WTC11 (cell line): Measurements from ENCODE around the gene BAG3. TPM values are rescaled to one million over a fixed set of nuclear protein-coding genes. Genes with fewer than 3 reads are reported as not detected.

Experiments
- ATAC-seq: fragments of 200-7000 bp; cut with Tn5 transposase; 2 replicates; pipeline ENCODE4 v1.10.0; 2021; ENCODE audit warnings: mild to moderate bottlenecking, moderate library complexity
- CTCF ChIA-PET: fragments of 300-600 bp; sonication (Branson Sonifier 250); formaldehyde crosslinking; loops from one replicate; lab custom pipeline; 2021; ENCODE audit warnings: antibody characterized with exemption; lab: Charles Lee
- POLR2A ChIA-PET: fragments of 350-600 bp; sonication (Branson Sonifier 250); formaldehyde crosslinking; loops from one replicate; lab custom pipeline; 2021; ENCODE audit warnings: antibody characterized with exemption; lab: Charles Lee
- DNase-seq: peaks from one replicate; pipeline ENCODE4 v3.0.0; 2021; ENCODE audit warnings: low spot score
- H3K27ac Mint-ChIP-seq: 2 replicates; pipeline ENCODE4 v1.8.0; 2021; ENCODE audit warnings: mixed read lengths
- H3K27me3 Mint-ChIP-seq: 2 replicates; pipeline ENCODE4 v1.8.0; 2021; ENCODE audit warnings: low read depth, mild to moderate bottlenecking, moderate library complexity, mixed read lengths
- H3K36me3 Mint-ChIP-seq: 2 replicates; pipeline ENCODE4 v1.8.0; 2021; ENCODE audit warnings: mixed read lengths
- H3K4me1 Mint-ChIP-seq: 2 replicates; pipeline ENCODE4 v1.8.0; 2022; ENCODE audit warnings: mixed read lengths
- H3K4me3 Mint-ChIP-seq: 2 replicates; pipeline ENCODE4 v1.8.0; 2021; ENCODE audit warnings: mild to moderate bottlenecking, moderate library complexity, mixed read lengths
- H3K9me3 Mint-ChIP-seq: 2 replicates; pipeline ENCODE4 v1.8.0; 2021; ENCODE audit warnings: mixed read lengths
- ATF1 ChIP-seq: sonication (generic); formaldehyde crosslinking; IDR thresholded peaks from 2 replicates; pipeline ENCODE4 v1.8.1; 2023; ENCODE audit warnings: mild to moderate bottlenecking, moderate library complexity, missing genetic modification reagents
- CBFB ChIP-seq: sonication (generic); formaldehyde crosslinking; IDR thresholded peaks from 2 replicates; pipeline ENCODE4 v1.8.1; 2022; ENCODE audit warnings: mild to moderate bottlenecking, low read depth, missing genetic modification reagents
- CREM ChIP-seq: sonication (generic); formaldehyde crosslinking; IDR thresholded peaks from 2 replicates; pipeline ENCODE4 v1.8.1; 2022; ENCODE audit warnings: mild to moderate bottlenecking, missing genetic modification reagents, moderate library complexity
- FOXP1 ChIP-seq: sonication (generic); formaldehyde crosslinking; IDR thresholded peaks from 2 replicates; pipeline ENCODE4 v1.8.0; 2022; ENCODE audit warnings: missing genetic modification reagents, mild to moderate bottlenecking, moderate library complexity, borderline replicate concordance
- GABPB1 ChIP-seq: sonication (generic); formaldehyde crosslinking; IDR thresholded peaks from 2 replicates; pipeline ENCODE4 v1.8.1; 2023; ENCODE audit warnings: mild to moderate bottlenecking, missing genetic modification reagents
- GRHL2 ChIP-seq: fragments of 250-450 bp; sonication (Bioruptor Pico); IDR thresholded peaks from 2 replicates; pipeline ENCODE4 v1.8.0; 2022; ENCODE audit warnings: mild to moderate bottlenecking, moderate library complexity; ENCODE audit not compliant: insufficient replicate concordance, severe bottlenecking
- GTF2I ChIP-seq: fragments of 250-450 bp; sonication (Bioruptor Pico); conservative IDR thresholded peaks from 2 replicates; pipeline ENCODE4 v1.4.0; 2021; ENCODE audit warnings: mild to moderate bottlenecking
- JAZF1 ChIP-seq: fragments of 250-450 bp; sonication (Bioruptor Pico); IDR thresholded peaks from 2 replicates; pipeline ENCODE4 v1.9.0; 2021; ENCODE audit warnings: moderate library complexity, mild to moderate bottlenecking, inconsistent platforms
- KAT7 ChIP-seq: sonication (generic); formaldehyde crosslinking; IDR thresholded peaks from 2 replicates; pipeline ENCODE4 v1.8.1; 2023; ENCODE audit warnings: missing genetic modification reagents, mild to moderate bottlenecking, borderline replicate concordance
- NFYB ChIP-seq: sonication (generic); formaldehyde crosslinking; conservative IDR thresholded peaks from 2 replicates; pipeline ENCODE4 v1.8.0; 2022; ENCODE audit warnings: low read depth, missing genetic modification reagents
- ZNF121 ChIP-seq: sonication (generic); formaldehyde crosslinking; IDR thresholded peaks from 2 replicates; pipeline ENCODE4 v1.8.0; 2023; ENCODE audit warnings: missing genetic modification reagents
- ZNF263 ChIP-seq: sonication (generic); formaldehyde crosslinking; IDR thresholded peaks from 2 replicates; pipeline ENCODE4 v1.8.1; 2022; ENCODE audit warnings: low read depth, mild to moderate bottlenecking, moderate library complexity, missing genetic modification reagents
- ZNF416 ChIP-seq: fragments of 250-450 bp; sonication (Bioruptor Pico); IDR thresholded peaks from 2 replicates; pipeline ENCODE4 v1.9.0; 2021; ENCODE audit warnings: mild to moderate bottlenecking, inconsistent platforms
- total RNA-seq: library from RNA; stranded (reverse); gene quantifications from 3 replicates; pipeline ENCODE4 v1.2.3, GENCODE V29; 2021
- TF ChIP-seq, protein P1 (sequence below): fragments of 250-450 bp; sonication (Bioruptor Pico); conservative IDR thresholded peaks from 2 replicates; pipeline ENCODE4 v1.9.0; 2021; ENCODE audit warnings: mild to moderate bottlenecking
- TF ChIP-seq, protein P2 (sequence below): sonication (generic); formaldehyde crosslinking; IDR thresholded peaks from 2 replicates; pipeline ENCODE4 v1.8.0; 2022; ENCODE audit warnings: mild to moderate bottlenecking, missing genetic modification reagents
- TF ChIP-seq, protein P3 (sequence below): sonication (generic); formaldehyde crosslinking; IDR thresholded peaks from 2 replicates; pipeline ENCODE4 v1.8.0; 2023; ENCODE audit warnings: mild to moderate bottlenecking, missing genetic modification reagents
- TF ChIP-seq, protein P4 (sequence below): sonication (generic); formaldehyde crosslinking; conservative IDR thresholded peaks from 2 replicates; pipeline ENCODE4 v1.8.1; 2022; ENCODE audit warnings: mild to moderate bottlenecking, missing genetic modification reagents
- TF ChIP-seq, protein P5 (sequence below): fragments of 250-450 bp; sonication (Bioruptor Pico); IDR thresholded peaks from 2 replicates; pipeline ENCODE4 v2.1.2; 2022; ENCODE audit warnings: mild to moderate bottlenecking, moderate library complexity
- TF ChIP-seq, protein P6 (sequence below): sonication (generic); formaldehyde crosslinking; IDR thresholded peaks from 2 replicates; pipeline ENCODE4 v1.8.1; 2022; ENCODE audit warnings: mild to moderate bottlenecking, missing genetic modification reagents, moderate library complexity, borderline replicate concordance
- TF ChIP-seq, protein P7 (sequence below): sonication (generic); formaldehyde crosslinking; IDR thresholded peaks from 2 replicates; pipeline ENCODE4 v1.8.1; 2022; ENCODE audit warnings: mild to moderate bottlenecking, moderate library complexity, missing genetic modification reagents
- TF ChIP-seq, protein P8 (sequence below): sonication (generic); formaldehyde crosslinking; IDR thresholded peaks from 2 replicates; pipeline ENCODE4 v1.8.1; 2022; ENCODE audit warnings: missing genetic modification reagents, borderline replicate concordance

BAG3 gene
- total RNA-seq, 1 experiment from 2014 or later: 15.7 TPM

DNA sequence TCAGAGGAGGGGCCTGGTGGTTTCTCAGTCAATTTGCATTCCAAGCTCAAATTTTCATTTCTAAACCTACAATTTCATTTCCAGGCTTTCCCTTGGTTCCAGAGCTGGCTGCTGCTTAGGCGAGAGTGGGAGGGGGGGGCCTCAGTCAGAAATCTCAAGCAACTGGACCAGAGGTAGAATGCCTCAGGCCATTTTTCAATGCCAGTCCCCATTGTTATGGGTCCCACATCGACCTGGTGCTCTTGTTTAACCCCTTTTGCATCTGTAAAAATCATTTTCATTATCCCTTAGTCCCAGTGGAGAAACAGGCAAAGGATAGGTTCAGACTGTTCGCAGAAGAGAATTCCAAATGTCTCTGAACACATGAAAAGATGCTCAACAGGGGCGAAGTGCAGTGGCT is 13.5 kb upstream of the BAG3 start (continued):
- TF ChIP-seq, protein P1, sequence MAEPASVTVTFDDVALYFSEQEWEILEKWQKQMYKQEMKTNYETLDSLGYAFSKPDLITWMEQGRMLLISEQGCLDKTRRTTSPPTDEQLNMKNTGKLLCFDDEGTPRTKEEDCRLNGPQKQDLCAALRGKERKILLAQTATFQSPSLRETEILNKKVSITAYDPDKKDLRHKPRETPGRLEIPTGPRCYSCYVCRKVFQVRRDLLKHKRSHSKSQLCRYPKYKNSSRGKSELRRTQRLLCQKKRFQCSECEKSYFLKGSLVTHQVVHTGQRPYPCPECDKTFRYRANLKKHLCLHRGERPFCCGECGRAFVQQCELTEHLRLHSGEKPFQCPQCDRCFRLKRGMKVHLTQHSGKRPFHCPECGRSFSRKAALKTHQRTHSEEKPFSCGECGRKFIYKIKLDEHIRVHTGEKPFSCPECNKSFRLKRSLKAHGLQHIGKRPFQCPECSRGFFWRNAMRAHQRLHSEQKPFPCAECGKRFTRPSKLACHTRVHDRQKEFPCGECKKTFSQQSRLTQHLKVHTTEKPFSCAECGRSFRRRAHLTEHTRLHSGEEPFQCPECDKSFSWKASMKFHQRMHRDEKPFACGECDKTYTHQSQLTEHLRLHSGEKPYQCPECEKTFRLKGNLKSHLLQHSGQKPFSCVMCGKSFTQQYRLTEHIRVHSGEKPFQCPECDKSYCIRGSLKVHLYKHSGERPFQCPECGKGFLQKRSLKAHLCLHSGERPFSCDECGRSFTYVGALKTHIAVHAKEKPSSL: no peak
- TF ChIP-seq CREM (no peak), GTF2I (CRISPR knock-in tag) (no peak), ZNF416 (CRISPR knock-in tag) (no peak), ZNF263 (CRISPR knock-in tag) (no peak), FOXP1 (no peak), JAZF1 (CRISPR knock-in tag) (no peak), GRHL2 (no peak), ZNF121 (no peak)
- TF ChIP-seq, protein P2, sequence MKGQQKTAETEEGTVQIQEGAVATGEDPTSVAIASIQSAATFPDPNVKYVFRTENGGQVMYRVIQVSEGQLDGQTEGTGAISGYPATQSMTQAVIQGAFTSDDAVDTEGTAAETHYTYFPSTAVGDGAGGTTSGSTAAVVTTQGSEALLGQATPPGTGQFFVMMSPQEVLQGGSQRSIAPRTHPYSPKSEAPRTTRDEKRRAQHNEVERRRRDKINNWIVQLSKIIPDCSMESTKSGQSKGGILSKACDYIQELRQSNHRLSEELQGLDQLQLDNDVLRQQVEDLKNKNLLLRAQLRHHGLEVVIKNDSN: no peak
- TF ChIP-seq, protein P3, sequence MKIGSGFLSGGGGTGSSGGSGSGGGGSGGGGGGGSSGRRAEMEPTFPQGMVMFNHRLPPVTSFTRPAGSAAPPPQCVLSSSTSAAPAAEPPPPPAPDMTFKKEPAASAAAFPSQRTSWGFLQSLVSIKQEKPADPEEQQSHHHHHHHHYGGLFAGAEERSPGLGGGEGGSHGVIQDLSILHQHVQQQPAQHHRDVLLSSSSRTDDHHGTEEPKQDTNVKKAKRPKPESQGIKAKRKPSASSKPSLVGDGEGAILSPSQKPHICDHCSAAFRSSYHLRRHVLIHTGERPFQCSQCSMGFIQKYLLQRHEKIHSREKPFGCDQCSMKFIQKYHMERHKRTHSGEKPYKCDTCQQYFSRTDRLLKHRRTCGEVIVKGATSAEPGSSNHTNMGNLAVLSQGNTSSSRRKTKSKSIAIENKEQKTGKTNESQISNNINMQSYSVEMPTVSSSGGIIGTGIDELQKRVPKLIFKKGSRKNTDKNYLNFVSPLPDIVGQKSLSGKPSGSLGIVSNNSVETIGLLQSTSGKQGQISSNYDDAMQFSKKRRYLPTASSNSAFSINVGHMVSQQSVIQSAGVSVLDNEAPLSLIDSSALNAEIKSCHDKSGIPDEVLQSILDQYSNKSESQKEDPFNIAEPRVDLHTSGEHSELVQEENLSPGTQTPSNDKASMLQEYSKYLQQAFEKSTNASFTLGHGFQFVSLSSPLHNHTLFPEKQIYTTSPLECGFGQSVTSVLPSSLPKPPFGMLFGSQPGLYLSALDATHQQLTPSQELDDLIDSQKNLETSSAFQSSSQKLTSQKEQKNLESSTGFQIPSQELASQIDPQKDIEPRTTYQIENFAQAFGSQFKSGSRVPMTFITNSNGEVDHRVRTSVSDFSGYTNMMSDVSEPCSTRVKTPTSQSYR (CRISPR knock-in tag): no peak
- TF ChIP-seq, protein P4, sequence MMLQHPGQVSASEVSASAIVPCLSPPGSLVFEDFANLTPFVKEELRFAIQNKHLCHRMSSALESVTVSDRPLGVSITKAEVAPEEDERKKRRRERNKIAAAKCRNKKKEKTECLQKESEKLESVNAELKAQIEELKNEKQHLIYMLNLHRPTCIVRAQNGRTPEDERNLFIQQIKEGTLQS: no peak
- TF ChIP-seq, all 79 proteins: peak for 0

DNA sequence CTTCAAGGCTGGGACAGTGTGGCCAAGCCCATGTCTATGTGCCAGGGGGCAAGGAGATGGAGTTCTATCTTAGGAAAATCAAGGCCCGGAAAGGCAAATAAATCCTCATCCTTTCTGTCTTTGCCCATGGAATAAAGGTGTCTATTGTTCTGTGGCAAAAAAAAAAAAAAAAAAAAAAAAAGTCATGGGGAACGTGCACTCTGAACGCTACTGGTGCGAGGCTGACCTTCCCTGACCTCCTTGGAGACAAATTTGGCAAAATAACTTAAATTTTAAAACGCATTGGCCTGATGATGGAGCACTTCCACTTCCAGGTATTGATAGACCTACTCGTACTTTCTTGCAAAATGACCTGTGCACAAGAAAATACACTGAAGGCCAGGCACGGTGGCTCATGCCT is 12.2 kb upstream of the BAG3 start:
- DNase-seq: no peak
- TF ChIP-seq, protein P5, sequence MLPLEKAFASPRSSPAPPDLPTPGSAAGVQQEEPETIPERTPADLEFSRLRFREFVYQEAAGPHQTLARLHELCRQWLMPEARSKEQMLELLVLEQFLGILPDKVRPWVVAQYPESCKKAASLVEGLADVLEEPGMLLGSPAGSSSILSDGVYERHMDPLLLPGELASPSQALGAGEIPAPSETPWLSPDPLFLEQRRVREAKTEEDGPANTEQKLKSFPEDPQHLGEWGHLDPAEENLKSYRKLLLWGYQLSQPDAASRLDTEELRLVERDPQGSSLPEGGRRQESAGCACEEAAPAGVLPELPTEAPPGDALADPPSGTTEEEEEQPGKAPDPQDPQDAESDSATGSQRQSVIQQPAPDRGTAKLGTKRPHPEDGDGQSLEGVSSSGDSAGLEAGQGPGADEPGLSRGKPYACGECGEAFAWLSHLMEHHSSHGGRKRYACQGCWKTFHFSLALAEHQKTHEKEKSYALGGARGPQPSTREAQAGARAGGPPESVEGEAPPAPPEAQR (CRISPR knock-in tag): no peak
- TF ChIP-seq CBFB: no peak
- TF ChIP-seq, protein P6, sequence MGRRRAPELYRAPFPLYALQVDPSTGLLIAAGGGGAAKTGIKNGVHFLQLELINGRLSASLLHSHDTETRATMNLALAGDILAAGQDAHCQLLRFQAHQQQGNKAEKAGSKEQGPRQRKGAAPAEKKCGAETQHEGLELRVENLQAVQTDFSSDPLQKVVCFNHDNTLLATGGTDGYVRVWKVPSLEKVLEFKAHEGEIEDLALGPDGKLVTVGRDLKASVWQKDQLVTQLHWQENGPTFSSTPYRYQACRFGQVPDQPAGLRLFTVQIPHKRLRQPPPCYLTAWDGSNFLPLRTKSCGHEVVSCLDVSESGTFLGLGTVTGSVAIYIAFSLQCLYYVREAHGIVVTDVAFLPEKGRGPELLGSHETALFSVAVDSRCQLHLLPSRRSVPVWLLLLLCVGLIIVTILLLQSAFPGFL (CRISPR knock-in tag): no peak
- TF ChIP-seq, protein P7, sequence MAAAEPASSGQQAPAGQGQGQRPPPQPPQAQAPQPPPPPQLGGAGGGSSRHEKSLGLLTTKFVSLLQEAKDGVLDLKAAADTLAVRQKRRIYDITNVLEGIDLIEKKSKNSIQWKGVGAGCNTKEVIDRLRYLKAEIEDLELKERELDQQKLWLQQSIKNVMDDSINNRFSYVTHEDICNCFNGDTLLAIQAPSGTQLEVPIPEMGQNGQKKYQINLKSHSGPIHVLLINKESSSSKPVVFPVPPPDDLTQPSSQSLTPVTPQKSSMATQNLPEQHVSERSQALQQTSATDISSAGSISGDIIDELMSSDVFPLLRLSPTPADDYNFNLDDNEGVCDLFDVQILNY (CRISPR knock-in tag): no peak
- no peak for TF ChIP-seq JAZF1 (CRISPR knock-in tag)
- TF ChIP-seq ATF1 (CRISPR knock-in tag): no peak
- no peak for TF ChIP-seq KAT7 (CRISPR knock-in tag)
- no peak for TF ChIP-seq NFYB (CRISPR knock-in tag)
- TF ChIP-seq, protein P8, sequence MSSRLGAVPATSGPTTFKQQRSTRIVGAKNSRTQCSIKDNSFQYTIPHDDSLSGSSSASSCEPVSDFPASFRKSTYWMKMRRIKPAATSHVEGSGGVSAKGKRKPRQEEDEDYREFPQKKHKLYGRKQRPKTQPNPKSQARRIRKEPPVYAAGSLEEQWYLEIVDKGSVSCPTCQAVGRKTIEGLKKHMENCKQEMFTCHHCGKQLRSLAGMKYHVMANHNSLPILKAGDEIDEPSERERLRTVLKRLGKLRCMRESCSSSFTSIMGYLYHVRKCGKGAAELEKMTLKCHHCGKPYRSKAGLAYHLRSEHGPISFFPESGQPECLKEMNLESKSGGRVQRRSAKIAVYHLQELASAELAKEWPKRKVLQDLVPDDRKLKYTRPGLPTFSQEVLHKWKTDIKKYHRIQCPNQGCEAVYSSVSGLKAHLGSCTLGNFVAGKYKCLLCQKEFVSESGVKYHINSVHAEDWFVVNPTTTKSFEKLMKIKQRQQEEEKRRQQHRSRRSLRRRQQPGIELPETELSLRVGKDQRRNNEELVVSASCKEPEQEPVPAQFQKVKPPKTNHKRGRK (CRISPR knock-in tag): no peak
- no peak for TF ChIP-seq GABPB1 (CRISPR knock-in tag)
- POLR2A ChIA-PET: no interaction called here
- H3K27ac Mint-ChIP-seq: no peak overlapping the region
- ATAC-seq: no peak
- CTCF ChIA-PET: no interaction called here
- H3K9me3 Mint-ChIP-seq: no peaks in the 10 kb centered on the region
- no peak overlapping the region for H3K4me3 Mint-ChIP-seq
- no peaks in the 10 kb centered on the region; the same call in 1 of the 2 replicates for H3K27me3 Mint-ChIP-seq
- peaks cover 5% of the 10 kb centered on the region; the same call in 1 of the 2 replicates for H3K4me1 Mint-ChIP-seq
- H3K36me3 Mint-ChIP-seq: no peaks in the 10 kb centered on the region
